ENCODE results near the gene KIF24.

DNA sequence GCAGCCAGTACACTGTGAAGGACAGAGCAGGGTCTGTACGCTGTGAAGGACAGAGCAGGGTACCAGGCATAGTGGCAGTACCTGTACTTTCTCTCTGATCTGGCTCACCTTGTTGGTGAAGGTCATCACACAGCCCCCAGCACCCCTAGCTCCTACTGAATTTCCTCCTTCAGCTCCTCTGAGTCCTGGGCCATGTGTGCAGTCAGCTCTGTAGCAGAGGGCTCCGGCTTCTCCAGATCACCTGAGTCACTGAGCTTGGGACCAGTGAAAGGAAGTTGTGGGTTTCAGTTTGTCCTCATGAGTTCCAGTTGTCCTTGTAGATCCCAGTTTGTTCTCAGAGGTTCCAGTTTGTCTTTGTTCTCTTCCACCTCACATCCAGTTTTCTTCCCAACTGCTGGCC is 5.8 kb upstream of the KIF24 start:
- TF ChIP-seq, protein P1, sequence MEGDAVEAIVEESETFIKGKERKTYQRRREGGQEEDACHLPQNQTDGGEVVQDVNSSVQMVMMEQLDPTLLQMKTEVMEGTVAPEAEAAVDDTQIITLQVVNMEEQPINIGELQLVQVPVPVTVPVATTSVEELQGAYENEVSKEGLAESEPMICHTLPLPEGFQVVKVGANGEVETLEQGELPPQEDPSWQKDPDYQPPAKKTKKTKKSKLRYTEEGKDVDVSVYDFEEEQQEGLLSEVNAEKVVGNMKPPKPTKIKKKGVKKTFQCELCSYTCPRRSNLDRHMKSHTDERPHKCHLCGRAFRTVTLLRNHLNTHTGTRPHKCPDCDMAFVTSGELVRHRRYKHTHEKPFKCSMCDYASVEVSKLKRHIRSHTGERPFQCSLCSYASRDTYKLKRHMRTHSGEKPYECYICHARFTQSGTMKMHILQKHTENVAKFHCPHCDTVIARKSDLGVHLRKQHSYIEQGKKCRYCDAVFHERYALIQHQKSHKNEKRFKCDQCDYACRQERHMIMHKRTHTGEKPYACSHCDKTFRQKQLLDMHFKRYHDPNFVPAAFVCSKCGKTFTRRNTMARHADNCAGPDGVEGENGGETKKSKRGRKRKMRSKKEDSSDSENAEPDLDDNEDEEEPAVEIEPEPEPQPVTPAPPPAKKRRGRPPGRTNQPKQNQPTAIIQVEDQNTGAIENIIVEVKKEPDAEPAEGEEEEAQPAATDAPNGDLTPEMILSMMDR (IDR thresholded peaks at IDR 0.05): no peak
- TF ChIP-seq POLR2A (IDR thresholded peaks at IDR 0.05): no peak
